HG03575 (cell line): ENCODE measurements around the gene TPST1.
"Not testable (repeated sequence)": the region's sequence is repeated elsewhere in the genome, so short reads cannot be mapped to it uniquely, and the experiment has no call there.

ENCODE experiments used
- ATAC-seq: cut with Tn5 transposase; IDR thresholded peaks from one replicate; pipeline ENCODE4 v1.9.1; 2021; ENCODE audit not compliant: unreplicated experiment, insufficient number of reproducible peaks, low FRiP score; ENCODE audit errors: extremely low read depth

The TPST1 gene

DNA sequence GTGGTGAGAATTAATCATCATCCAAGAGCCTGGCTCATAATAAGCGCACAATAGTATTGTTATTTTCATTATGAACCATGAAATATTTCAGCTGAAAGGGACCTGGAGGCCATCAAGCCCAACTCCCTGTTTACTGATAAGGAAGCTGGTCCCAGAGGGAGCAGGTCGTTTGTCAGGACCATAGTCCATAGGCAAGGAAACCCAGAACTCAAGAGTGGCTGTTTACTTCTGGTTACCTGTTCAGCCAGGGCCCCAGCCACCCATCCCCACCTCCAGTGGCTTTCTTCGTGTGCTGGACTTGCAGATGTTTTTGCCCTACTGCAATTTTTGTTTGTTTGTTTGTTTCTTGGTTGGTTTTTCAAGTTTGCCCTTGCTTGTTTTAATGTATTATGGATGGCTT lies 152.0 kb downstream of the TPST1 start:
- no peak for ATAC-seq

DNA sequence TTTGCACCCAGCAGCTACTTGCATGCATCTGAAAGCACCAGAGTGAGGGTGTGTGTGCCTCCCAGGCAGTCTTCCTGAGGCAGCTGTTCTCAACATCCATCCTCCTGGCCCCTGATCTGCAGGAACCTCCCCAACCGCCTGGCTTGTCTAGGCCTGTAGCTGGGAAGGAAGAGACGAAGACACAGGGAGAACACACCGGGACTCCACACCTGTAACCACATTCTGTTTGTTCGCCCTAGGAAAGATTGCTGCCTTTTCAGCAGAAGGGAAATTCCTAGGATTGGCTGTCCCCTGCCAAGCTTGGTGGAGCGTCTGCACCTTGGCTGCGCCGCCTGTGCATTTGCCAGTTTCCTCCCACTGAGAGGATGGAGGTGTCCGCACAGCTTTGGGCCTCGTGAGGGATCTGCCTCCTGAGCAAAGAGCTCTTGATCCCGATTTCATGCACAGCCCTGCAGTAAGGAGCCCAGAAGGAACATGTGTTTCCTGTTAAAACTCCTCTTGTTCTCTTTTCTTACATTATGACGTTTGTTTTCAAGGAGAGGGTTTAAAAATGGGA lies 154.6 kb downstream of the TPST1 start:
- ATAC-seq, result no peak

DNA sequence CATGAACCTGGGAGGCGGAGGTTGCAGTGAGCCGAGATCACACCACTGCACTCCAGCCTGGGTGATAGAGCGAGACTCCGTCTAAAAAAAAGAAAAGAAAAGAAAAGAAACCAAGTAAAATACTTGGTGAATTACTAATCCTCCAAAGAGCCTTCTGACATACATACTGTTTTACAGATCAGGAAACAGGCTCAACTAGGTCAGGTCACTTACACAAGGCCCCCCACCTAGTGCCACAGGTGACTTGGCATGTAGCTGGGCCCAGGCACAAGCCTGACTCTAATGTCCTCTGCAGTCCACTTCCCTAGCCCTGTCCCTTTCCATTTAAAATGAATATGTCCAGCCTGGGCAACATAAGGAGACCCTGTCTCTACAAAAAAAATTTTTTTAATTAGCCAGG lies 157.0 kb downstream of the TPST1 start:
- no peak for ATAC-seq

DNA sequence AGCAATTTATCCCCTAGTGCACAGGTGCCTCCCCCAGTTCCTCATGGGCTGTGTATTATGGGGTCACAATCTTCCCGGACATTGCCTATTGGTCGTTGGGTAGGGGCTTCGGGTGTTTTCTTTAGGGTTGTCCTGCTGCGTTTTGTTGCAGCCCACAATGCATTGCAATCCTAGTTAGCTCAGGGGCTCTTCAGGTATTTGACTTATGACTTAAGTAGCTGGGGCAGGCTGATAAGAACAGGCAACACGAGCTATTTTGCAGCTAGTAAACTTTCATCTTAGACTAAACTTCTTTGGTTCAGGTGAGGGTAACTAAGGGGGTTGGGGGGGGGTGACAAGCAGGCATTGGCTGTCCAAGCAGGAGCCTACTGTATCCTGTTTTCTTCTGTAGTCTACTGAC lies 158.5 kb downstream of the TPST1 start:
- no peak for ATAC-seq

DNA sequence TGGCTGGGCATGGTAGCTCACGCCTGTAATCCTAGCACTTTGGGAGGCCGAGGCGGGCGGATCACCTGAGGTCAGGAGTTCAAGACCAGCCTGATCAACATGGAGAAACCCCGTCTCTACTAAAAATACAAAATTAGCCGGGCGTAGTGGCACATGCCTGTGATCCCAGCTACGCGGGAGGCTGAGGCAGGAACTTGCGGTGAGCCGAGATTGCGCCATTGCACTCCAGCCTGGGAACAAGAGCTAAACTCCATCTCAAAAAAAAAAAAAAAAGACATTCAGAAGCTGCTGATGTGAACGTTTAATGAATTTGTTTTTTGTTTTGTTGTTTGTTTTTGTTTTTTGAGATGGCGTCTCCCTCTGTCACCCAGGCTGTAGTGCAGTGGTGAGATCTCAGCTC lies 159.9 kb downstream of the TPST1 start:
- ATAC-seq, result not testable (repeated sequence)

DNA sequence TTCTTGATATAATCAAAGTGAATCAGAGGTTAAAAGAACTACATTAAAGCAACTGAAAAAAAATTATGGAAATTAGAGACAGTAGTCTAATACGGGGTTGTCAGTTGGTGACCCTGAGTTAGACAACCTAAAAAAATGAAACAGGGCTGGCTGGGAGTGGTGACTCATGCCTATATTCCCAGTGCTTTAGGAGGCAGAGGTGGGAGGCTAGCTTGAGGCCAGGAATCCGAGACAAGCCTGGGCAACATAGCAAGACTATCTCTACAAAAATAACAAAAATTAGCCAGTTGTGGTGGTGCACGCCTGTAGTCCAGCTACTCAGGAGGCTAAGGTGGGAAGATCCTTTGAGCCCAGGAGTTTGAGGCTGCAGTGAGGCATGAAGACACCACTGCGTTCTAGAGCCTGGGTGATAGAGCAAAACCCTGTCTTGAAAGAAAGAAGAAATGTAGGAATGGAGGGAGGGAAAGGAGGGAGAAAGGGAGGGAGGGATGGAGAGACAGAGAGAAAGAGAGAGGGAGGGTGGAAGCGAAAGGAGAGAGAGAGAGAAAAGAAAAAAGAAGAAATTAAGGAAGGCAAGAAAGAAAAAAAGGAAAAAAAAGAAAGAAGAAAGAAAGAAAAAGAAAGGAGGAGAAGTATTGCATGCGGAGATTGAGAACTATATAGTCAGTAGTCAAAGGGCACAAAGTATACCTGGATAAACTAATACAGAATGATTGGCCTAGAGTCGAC lies 166.1 kb downstream of the TPST1 start:
- ATAC-seq, result no peak

DNA sequence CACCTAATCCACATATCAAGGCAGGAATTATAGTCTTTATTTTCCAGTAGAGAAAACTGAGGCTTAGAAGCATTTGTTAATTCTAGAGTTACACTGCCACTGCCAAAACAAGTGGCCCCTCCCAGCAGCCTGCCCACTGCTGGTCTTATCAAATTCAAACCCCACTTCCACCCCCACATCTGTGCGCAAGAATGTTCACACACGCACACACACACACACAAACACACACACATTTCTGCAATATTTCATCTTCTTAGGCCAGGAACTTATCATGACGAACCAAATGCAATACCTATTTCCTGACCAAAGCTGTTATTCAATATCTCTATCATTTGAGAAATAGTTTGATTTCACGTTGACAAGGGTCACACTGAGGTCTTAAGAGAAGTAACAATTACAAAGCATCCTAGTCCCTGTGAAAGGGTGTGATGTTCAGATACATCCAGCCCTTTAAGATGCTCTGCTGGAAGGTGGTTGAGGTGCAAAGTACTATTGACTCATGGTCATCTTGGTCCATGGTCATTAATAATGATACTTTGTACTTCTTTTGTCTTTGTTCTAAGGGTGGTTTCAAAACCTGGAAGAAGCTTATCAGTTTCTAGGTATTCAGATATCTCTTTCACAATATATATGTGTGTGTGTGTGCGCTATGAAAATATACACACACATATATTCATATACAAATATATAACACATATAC lies 169.2 kb downstream of the TPST1 start:
- not testable (repeated sequence) for ATAC-seq

DNA sequence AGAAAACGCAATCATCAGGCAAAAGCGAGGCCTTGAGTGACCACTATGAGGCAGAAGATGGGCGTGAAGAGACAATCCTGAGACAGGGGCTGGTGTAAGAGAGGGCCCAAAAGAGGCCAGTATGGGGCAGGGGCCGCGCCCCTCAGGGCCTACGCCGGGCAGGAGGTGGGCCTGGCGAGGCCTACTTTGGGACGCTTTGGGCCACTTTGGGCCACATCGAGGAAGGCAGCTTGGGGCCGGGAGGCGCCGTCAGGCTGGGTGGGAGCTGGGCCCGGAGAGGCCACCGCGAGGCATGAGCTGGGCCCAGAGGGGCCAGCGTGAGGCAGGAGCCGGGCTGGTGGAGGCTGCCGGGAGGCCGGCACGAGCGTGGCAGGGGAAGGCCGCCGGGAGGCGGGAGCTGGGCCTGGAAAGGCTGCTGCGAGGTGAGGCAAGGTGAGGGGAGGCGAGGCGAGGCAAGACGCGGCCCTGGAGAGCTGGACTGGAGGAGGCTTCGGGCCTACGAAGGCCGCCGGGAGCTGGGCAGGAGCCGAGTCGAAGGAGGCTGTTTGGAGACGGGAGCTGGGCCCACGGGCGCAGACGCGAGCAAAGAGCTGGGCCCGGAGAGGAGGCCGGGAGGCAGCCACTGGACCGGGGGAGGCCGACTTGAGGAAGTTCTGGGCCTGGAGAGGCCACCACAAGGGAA lies 171.3 kb downstream of the TPST1 start:
- ATAC-seq, result no peak

DNA sequence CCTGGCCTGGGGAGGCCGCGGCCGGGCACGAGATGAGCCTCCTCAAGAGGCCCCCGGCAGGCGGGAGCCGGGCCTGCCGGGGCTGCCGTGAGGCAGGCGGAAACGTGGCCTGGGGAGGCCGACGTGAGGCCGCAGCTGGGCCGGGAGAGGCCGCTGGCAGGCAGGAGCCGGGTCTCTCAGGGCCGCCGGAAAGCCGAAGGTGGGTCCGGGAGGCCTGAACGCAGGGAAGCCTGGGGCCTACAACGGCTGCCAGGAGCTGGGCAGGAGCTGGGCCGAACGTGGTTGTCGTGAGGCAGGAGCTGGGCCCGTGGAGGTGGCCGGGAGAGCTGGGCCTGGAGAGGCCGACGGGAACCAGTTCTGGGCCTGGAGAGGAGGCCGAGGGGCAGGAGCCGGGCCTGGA lies 171.9 kb downstream of the TPST1 start:
- no peak for ATAC-seq

DNA sequence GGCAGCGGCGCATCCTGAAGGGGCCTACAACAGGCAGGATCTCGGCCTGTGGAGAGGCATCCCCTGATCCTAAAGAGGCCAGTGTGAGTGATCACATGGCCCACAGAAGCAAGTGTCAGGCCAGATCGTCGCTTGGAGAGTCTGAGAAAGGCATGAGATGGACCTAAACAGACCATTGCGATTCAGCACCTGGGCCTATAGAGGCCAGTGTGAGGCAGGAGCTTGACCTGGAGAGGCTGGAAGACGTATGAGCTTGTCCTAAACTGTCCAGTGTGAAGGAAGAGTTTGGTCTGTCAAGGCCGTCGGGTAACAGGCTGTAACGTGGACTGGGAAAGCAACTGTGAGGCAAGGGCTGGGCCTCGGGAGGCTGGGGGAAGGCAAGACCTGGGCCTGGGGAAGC lies 172.6 kb downstream of the TPST1 start:
- ATAC-seq, result no peak

DNA sequence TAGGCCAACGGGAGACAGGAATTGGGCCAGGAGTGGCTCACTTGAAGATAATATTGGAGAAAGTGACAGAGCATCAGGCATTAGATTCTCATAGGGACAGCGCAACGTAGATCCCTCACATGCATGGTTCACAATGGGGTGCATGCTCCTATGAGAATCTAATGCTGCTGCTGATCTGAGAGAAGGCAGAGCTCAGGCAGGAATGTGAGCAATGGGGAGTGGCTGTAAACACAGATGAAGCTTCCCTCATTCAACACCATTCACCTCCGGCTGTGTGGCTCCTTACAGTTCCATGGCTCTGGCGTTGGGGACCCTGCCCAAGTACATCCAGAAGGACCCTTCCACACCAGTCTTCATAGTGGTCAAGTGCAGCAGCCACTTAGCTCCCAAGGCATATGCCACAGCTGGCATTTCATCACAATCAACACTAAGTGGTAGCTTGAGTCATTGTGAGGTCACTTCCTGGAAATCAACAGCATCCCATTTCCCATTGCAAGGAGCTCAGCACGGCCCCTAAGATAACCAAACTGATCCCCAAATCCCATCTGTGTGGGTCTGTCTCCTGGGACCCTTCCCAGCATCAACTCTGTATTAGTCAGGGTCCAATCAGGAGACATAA lies 174.5 kb downstream of the TPST1 start:
- no peak for ATAC-seq

DNA sequence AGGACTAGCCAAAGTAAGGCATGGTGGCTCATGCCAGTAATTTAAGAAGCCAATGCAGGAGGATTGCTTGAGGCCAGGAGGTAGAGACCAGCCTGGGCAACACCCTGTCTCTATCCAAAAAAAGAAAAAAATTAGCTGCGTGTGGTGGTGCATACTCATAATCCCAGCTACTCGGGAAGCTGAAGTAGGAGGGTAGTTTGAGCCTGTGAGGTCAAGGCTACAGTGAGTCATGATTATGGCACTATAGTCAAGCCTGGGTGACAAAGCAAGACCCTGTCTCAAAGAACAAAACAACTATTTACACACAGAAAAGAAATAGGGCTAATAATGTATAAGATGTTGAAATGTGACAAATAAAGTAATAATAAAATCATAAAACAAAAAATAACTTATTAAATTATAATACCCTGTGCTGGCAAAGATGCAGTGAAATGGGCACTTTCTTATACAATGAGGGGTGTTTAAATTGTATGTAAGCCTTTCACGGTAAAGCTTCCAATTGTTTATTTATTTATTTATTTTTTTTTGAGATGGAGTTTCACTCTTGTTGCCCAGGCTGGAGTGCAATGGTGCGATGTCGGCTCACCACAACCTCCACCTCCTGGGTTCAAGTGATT lies 175.2 kb downstream of the TPST1 start:
- no peak for ATAC-seq

DNA sequence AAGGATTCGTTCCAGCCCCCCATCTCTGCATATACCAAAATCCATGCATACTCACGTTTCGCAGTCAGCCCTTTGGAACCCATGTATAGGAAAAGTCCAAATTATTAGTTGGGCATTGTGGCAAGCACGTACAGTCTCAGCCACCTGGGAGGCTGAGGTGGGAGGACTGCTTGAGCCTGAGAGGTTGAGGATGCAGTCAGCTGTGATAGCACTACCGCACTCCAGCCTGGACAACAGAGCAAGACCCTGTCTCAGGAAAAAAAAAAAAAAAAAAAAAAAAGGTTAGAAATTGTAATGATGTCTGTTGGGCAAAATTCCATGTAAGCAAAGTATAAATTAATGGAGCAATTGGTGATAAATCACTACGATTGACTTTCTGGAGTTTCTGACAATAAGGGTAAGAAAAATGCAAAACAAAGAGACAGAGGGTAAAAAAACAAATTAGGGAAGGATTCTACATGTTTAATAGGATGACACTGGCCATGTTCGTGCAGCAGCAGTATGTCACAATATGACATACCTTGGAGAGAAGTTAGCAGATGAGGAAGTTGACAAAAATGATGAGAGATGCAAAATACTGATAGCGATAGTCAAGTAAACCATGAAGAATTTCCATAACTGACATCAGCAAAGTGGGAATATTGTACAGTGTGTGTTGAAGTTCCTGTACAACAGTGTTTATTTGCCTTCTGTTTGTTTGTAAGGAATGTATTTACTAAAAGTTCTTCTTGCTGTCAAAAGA lies 177.2 kb downstream of the TPST1 start:
- not testable (repeated sequence) for ATAC-seq

DNA sequence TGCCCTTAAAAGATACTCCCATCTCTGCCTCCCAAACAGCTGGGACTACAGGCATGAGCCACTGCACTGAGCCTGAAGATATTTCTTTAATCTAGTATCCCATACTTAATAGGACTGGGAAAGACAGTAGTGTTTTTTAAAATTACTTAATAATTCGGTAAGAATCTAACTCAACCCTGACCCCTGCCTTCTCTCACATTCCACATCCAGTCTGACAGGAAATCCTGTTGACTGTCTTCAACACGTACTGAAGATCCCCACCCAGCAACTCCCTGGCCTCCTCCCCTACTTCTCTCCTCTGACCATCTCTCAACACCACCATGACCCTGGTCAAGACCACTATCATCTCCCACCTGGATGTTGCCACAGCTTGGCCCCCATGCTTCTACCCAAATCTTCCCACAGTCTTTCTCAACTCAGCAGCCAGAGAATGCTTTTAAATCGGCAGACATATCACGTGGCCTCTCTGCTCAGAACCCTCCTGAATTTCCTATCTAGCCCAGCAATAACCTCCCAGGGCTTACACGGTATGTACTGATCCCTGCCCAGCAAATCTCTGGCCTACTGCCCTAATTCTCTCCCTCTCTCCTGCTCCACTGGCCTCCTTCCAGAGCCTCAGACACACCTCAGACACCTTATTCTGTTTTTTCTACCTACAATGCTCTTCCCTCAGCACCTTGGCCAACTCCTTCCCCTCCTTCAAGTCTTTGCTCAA lies 180.2 kb downstream of the TPST1 start:
- not testable (repeated sequence) for ATAC-seq

DNA sequence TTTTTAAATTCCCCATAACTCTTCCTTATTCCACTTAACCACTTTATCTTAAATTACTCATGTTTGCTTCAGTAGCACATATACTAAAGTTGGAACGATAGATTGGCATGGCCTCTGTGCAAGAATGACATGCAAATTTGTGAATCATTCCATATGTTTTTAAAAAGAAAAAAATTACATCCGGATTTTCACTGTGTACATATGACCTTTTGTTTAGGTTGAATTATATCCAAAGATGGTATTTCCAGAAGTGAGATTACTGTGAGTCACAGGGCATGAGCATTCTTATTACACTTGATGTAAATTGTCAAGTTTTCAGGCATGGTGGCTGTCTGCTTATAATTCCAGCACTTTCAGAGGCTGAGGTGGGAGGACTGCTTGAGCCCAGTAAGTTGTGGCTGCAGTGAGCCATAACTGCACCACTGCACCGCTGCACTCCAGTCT lies 190.0 kb downstream of the TPST1 start:
- ATAC-seq, result not testable (repeated sequence)

DNA sequence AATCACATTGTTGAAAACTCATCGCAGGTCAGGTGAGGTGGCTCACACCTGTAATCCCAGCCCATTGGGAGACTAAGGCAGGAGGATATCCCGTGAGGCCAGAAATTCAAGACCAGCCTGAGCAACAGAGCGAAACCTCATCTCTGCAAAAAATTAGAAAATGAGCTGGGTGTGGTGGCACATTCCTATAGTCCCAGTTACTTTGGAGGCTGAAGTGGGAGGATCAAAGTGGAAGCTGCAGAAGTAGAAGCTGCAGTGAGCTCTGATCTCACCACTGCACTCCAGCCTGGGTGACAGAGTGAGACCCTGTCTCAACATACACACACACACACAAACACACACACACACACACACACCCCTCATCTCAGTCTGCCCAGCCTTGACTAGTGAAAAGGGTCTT lies 190.9 kb downstream of the TPST1 start:
- not testable (repeated sequence) for ATAC-seq

DNA sequence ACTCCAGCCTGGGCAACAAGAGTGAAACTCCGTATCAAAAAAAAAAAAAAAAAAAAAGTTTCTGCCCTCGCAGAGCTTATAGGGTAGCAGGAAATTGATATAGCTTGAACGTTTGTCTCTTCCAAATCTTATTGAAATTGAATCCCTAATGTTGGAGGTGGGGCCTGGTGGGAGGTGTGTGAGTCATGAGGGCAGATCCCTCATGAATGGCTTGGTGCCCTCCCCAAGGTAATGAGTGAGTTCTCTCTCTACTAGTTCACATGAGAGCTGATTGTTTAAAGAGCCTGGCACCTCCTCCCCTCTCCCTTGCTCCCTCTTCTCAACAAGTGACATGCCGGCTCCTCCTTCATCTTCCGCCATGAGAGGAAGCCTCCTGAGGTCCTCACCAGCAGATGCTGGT lies 193.7 kb downstream of the TPST1 start:
- ATAC-seq, result not testable (repeated sequence)

DNA sequence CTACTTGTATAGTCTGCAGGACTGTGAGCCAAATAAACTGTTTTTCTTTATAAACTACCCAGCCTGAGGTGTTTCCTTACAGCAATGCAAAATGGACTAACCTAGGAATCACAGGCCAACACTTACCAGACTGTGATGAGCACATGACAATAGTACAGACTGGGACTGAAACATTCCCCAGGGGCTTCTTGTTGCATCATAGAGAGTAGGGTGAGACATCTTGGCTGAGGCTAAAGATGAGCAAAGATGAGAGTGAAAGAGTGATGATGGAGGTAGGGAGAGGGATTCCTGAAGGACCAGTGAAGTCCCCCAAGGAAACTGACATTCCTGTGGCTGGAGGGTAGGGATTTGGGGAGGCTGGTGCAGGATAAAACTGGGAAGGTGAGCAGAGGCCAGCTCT lies 194.4 kb downstream of the TPST1 start:
- no peak for ATAC-seq
